GM12873 (cell line): ENCODE data around the gene CELA1.

ENCODE experiments used
- CTCF ChIP-seq: IDR thresholded peaks from 2 replicates; pipeline ENCODE4 v1.5.1; 2012; ENCODE audit warnings: low read depth, mild to moderate bottlenecking, moderate library complexity, low read length, control low read depth; ENCODE audit not compliant: insufficient read depth; ENCODE audit errors: missing control alignments

Gene CELA1

GRCh38 chr12:51351913-51352532 lies 5.5 kb upstream of the CELA1 start:
- TF ChIP-seq CTCF: peak; percentile 82

GRCh38 chr12:51349026-51349425 lies 2.5 kb upstream of the CELA1 start:
- no peak for TF ChIP-seq CTCF

- TF ChIP-seq CTCF: no peak
These were observed 1.6 kb upstream of the CELA1 start for GRCh38 chr12:51348116-51348515.

- TF ChIP-seq CTCF: no peak
These were observed 798 bp downstream of the CELA1 start for GRCh38 chr12:51345681-51346080.

- no peak for TF ChIP-seq CTCF
These were observed 3.3 kb downstream of the CELA1 start for GRCh38 chr12:51343201-51343600.

GRCh38 chr12:51342416-51342815 lies 4.1 kb downstream of the CELA1 start:
- TF ChIP-seq CTCF: no peak

GRCh38 chr12:51341251-51342007 lies 5.0 kb downstream of the CELA1 start:
- peak; percentile 99 for TF ChIP-seq CTCF
